Measurements from ENCODE around the gene GALNT5. TPM values are rescaled to one million over a fixed set of nuclear protein-coding genes. Genes with fewer than 3 reads are reported as not detected.

The GALNT5 gene
- total and polyA plus RNA-seq, 10 of the 15 experiments (the other 5 are each of a cell fraction or from before 2014, with no cell fraction given), result under 0.01 to 0.25 (median 0.03) TPM; not detected in 4

DNA sequence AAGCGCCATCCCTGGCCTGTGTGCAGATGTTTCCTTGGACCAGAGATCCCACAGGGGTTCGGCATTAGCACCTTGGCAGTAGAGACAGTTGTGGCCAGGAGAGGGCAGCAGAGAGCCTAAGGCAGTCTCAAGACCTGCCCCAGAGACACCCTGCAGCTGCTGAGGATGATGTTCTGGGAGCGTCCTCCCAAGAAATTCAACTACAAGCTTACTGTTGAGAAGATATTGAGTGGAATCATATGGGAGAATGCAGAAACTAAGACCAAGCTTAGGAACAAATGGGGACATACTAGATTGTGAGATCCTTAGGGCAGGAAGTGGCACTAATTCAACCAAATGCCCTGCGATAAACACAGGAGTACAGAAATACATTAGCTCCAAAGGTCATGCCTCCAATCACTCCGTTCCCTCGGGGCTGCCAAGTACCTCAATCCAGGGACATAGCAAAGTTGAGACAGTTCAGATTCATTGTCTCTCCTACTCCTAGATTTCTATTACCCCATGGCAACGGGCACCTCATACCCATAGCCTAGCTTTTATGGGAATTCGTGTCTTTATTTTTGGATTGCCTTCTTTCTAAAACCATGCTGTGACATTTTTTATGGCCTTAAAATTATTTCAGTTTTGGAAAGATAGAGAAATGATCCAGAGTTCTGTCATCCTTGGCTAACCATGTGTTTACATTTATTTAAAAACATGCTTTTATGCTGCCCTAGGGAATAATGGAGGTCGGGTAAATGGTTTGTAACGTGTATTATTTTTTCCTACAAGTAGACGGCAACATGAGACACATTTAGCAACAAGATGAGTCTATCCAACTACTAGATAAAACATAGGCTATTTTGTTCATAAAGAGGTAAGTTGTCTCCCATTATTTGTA lies 70.4 kb downstream of the GALNT5 start:
- DNase-seq (ENCODE audit: low read depth, low spot score), result peak; percentile 68
- CTCF ChIA-PET, result interaction anchor here (0.6 to 13.5 kb wide), 51 partner anchors 8 to 423 kb away, joined by 3 to 226 read pairs (median 5); partner anchors contain the start of gene CYTIP
- Histone ChIP-seq H3K9ac (ENCODE audit: control insufficient read depth, insufficient read depth, low read length) (no peak overlapping the region), H3K4me3 (no peak overlapping the region), H3K4me2 (ENCODE audit: control insufficient read depth, insufficient read depth) (0 out of 2 replicates have a peak overlapping the region, but pooled peaks have one; percentile 17), H3K9me3 (replicated peaks; ENCODE audit: control insufficient read depth, insufficient read depth, low read length) (no peaks in the 10 kb centered on the region), H3K36me3 (ENCODE audit: control insufficient read depth in 2 of 2, insufficient read depth in 2 of 2, low read length in 1 of 2) (no peaks in the 10 kb centered on the region), H4K20me1 (ENCODE audit: control insufficient read depth, insufficient read depth) (no peaks in the 10 kb centered on the region), H3K27ac (ENCODE audit: control insufficient read depth, insufficient read depth) (no peak overlapping the region), H2AFZ (ENCODE audit: control insufficient read depth, low read depth, low read length) (peak overlapping the region; percentile 46), H3K27me3 (replicated peaks in 1 of 2; ENCODE audit: control insufficient read depth in 2 of 2, insufficient read depth in 2 of 2, low read length in 1 of 2) (no peaks in the 10 kb centered on the region), H3K79me2 (ENCODE audit: control insufficient read depth, insufficient read depth, low read length) (no peaks in the 10 kb centered on the region), H3K4me1 (ENCODE audit: control insufficient read depth, insufficient read depth, low read length) (no peaks in the 10 kb centered on the region)
- intact Hi-C loops (cut with micrococcal nuclease; ENCODE audit: unreplicated experiment) (loop anchor here (1.0 to 5.0 kb wide), 6 partner anchors 26 to 163 kb away; no protein-coding TSS in a partner anchor), in situ Hi-C loops (cut with MboI) (loop anchor here (5.0 kb wide), 2 partner anchors 84 to 164 kb away; no protein-coding TSS in a partner anchor)
- RAD21 ChIA-PET (ENCODE audit: unreplicated experiment), result interaction anchor here (0.7 to 8.7 kb wide), 42 partner anchors 9 to 682 kb away, joined by 3 to 126 read pairs (median 6); partner anchors contain the start of gene CYTIP
- POLR2A ChIA-PET, result interaction anchor here (0.5 to 1.4 kb wide), 7 partner anchors 36 to 144 kb away, joined by 3 to 7 read pairs (median 4); no protein-coding TSS in a partner anchor
- FAIRE-seq, result peak; percentile 89
- SMC1A ChIA-PET (ENCODE audit: uncharacterized antibody, unreplicated experiment), result interaction anchor here (0.5 to 12.6 kb wide), 58 partner anchors 8 to 696 kb away, joined by 3 to 165 read pairs (median 6); partner anchors contain the start of gene CYTIP
- no TSS peak for BruUV-seq (replicated peaks)
- 11% methylated on average over 11 of the region's 11 CpGs for WGBS (ENCODE audit: insufficient coverage, insufficient replicate concordance, low lambda C conversion rate, missing lambda C conversion rate)
- ATAC-seq, result peak; percentile 99
- TF ChIP-seq, protein P1, sequence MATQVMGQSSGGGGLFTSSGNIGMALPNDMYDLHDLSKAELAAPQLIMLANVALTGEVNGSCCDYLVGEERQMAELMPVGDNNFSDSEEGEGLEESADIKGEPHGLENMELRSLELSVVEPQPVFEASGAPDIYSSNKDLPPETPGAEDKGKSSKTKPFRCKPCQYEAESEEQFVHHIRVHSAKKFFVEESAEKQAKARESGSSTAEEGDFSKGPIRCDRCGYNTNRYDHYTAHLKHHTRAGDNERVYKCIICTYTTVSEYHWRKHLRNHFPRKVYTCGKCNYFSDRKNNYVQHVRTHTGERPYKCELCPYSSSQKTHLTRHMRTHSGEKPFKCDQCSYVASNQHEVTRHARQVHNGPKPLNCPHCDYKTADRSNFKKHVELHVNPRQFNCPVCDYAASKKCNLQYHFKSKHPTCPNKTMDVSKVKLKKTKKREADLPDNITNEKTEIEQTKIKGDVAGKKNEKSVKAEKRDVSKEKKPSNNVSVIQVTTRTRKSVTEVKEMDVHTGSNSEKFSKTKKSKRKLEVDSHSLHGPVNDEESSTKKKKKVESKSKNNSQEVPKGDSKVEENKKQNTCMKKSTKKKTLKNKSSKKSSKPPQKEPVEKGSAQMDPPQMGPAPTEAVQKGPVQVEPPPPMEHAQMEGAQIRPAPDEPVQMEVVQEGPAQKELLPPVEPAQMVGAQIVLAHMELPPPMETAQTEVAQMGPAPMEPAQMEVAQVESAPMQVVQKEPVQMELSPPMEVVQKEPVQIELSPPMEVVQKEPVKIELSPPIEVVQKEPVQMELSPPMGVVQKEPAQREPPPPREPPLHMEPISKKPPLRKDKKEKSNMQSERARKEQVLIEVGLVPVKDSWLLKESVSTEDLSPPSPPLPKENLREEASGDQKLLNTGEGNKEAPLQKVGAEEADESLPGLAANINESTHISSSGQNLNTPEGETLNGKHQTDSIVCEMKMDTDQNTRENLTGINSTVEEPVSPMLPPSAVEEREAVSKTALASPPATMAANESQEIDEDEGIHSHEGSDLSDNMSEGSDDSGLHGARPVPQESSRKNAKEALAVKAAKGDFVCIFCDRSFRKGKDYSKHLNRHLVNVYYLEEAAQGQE (IDR thresholded peaks at IDR 0.05; ENCODE audit: low read depth, low read length), result no peak
- TF ChIP-seq BCL11A (IDR thresholded peaks at IDR 0.05; ENCODE audit: low read depth, low read length), result no peak
- TF ChIP-seq EED (IDR thresholded peaks at IDR 0.05; ENCODE audit: low read depth), result no peak
- no peak for TF ChIP-seq PML (IDR thresholded peaks at IDR 0.05; ENCODE audit: low read length)
- TF ChIP-seq E4F1 (IDR thresholded peaks at IDR 0.05; ENCODE audit: borderline replicate concordance, partially characterized antibody), result no peak
- TF ChIP-seq, protein P2, sequence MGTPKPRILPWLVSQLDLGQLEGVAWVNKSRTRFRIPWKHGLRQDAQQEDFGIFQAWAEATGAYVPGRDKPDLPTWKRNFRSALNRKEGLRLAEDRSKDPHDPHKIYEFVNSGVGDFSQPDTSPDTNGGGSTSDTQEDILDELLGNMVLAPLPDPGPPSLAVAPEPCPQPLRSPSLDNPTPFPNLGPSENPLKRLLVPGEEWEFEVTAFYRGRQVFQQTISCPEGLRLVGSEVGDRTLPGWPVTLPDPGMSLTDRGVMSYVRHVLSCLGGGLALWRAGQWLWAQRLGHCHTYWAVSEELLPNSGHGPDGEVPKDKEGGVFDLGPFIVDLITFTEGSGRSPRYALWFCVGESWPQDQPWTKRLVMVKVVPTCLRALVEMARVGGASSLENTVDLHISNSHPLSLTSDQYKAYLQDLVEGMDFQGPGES (IDR thresholded peaks at IDR 0.05), result no peak
- TF ChIP-seq ZSCAN29 (IDR thresholded peaks at IDR 0.05), result no peak
- 0 out of 2 replicates have a peak, but pooled peaks have one; percentile 17 for TF ChIP-seq DPF2 (IDR thresholded peaks at IDR 0.05)
- TF ChIP-seq, protein P3, sequence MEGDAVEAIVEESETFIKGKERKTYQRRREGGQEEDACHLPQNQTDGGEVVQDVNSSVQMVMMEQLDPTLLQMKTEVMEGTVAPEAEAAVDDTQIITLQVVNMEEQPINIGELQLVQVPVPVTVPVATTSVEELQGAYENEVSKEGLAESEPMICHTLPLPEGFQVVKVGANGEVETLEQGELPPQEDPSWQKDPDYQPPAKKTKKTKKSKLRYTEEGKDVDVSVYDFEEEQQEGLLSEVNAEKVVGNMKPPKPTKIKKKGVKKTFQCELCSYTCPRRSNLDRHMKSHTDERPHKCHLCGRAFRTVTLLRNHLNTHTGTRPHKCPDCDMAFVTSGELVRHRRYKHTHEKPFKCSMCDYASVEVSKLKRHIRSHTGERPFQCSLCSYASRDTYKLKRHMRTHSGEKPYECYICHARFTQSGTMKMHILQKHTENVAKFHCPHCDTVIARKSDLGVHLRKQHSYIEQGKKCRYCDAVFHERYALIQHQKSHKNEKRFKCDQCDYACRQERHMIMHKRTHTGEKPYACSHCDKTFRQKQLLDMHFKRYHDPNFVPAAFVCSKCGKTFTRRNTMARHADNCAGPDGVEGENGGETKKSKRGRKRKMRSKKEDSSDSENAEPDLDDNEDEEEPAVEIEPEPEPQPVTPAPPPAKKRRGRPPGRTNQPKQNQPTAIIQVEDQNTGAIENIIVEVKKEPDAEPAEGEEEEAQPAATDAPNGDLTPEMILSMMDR (IDR thresholded peaks at IDR 0.05 in 2 of 3, conservative IDR thresholded peaks at IDR 0.05 in 1 of 3; ENCODE audit: control insufficient read depth in 2 of 3, extremely low read depth in 1 of 3, insufficient read depth in 1 of 3, low read depth in 3 of 3, low read length in 3 of 3), result peak; percentile 88 to 97 (median 96)
- peak; percentile 75 for TF ChIP-seq YY1 (IDR thresholded peaks at IDR 0.05; ENCODE audit: low read depth, low read length)
- TF ChIP-seq ELK1 (IDR thresholded peaks at IDR 0.05; ENCODE audit: low read depth, low read length), result no peak

Data from GM12878 (cell line).